Body of pancreas (tissue), 4 donors: ENCODE data around the gene EHMT2.

ENCODE experiments used
- CTCF ChIP-seq, 7 experiments: fragments of 450-650 bp in 4 of 7; fragments of 200-600 bp in 3 of 7; sonication (generic) in 3 of 7; IDR thresholded peaks; one replicate each; pipeline ENCODE4 v1.5.1; 2016 to 2019; ENCODE audit warnings: antibody characterized with exemption in 7 of 7
- POLR2A ChIP-seq, 3 donors: fragments of 450-650 bp; IDR thresholded peaks; one replicate each; pipeline ENCODE4 v1.6.1; 2016; ENCODE audit warnings: antibody characterized with exemption in 3 of 3, mild to moderate bottlenecking in 2 of 3

- TF ChIP-seq CTCF (IDR thresholded peaks at IDR 0.05) (no peak), POLR2A (IDR thresholded peaks at IDR 0.05) (no peak)
These were observed 46.0 kb downstream of the EHMT2 start for GRCh38 chr6:31851485-31851832.
